PFSK-1 (cell line): ENCODE measurements around the gene DCUN1D3.

ENCODE experiments used
- POLR2AphosphoS5 ChIP-seq: IDR thresholded peaks from 2 replicates; pipeline ENCODE4 v1.6.1; 2012; ENCODE audit warnings: low read depth, mild to moderate bottlenecking, control low read depth, low read length, moderate library complexity
- REST ChIP-seq, 2 experiments: IDR thresholded peaks; 2 replicates each; pipeline versions ENCODE4 v1.6.1 to v1.8.0; 2011 to 2012; ENCODE audit warnings: low read depth in 2 of 2, low read length in 2 of 2, control low read depth in 1 of 2, inconsistent platforms in 1 of 2, mild to moderate bottlenecking in 1 of 2, moderate library complexity in 1 of 2; ENCODE audit not compliant: insufficient read depth in 1 of 2

GRCh38 chr16:20871941-20872815, 28.0 kb downstream of the DCUN1D3 start:
- no peak for TF ChIP-seq POLR2AphosphoS5
- no peak for TF ChIP-seq REST (IDR thresholded peaks at IDR 0.05; ENCODE audit: insufficient read depth in 1 of 2, low read depth in 2 of 2, low read length in 2 of 2)
